Breast epithelium (tissue), 4 donors: ENCODE measurements around the gene NPBWR2. TPM values are rescaled to one million over a fixed set of nuclear protein-coding genes. Genes with fewer than 3 reads are reported as not detected.

ENCODE experiments used
- DNase-seq, 2 donors: peaks; one replicate each; pipeline ENCODE4 v3.0.0-alpha.2; 2019; ENCODE audit warnings: low spot score in 2 of 2
- H3K27ac ChIP-seq, 2 donors: fragments of 200-600 bp; sonication (generic) in 1 of 2; one replicate each; pipeline ENCODE4 v1.5.1; 2016 to 2019; ENCODE audit warnings: mild to moderate bottlenecking in 1 of 2
- H3K27me3 ChIP-seq, 2 donors: fragments of 200-600 bp; sonication (generic) in 1 of 2; one replicate each; pipeline versions ENCODE4 v1.5.1 to v1.6.0; 2017 to 2019; ENCODE audit warnings: control low read depth in 1 of 2, mild to moderate bottlenecking in 1 of 2
- H3K36me3 ChIP-seq: fragments of 200-600 bp; one replicate; pipeline ENCODE4 v1.5.1; 2019
- H3K4me1 ChIP-seq, 2 donors: fragments of 200-600 bp; sonication (generic); one replicate each; pipeline ENCODE4 v1.5.1; 2016 to 2019; ENCODE audit warnings: control low read depth in 1 of 2
- H3K4me3 ChIP-seq, 3 donors: fragments of 200-600 bp; sonication (generic); 1 replicate in 2 of 3; 2 replicates in 1 of 3; pipeline ENCODE4 v1.5.1; 2016 to 2019; ENCODE audit warnings: mild to moderate bottlenecking in 3 of 3, moderate library complexity in 2 of 3
- H3K9me3 ChIP-seq, 2 donors: fragments of 200-600 bp; sonication (generic) in 1 of 2; one replicate each; pipeline ENCODE4 v1.5.1; 2016 to 2019; ENCODE audit warnings: control low read depth in 1 of 2
- POLR2A ChIP-seq: fragments of 450-650 bp; IDR thresholded peaks from one replicate; pipeline ENCODE4 v1.6.1; 2016; ENCODE audit warnings: antibody characterized with exemption, mild to moderate bottlenecking, moderate library complexity
- POLR2AphosphoS5 ChIP-seq, 3 donors: sonication (generic); formaldehyde crosslinking; IDR thresholded peaks; one replicate each; pipeline ENCODE4 v1.6.1; 2017; ENCODE audit warnings: antibody characterized with exemption in 3 of 3
- intact Hi-C: fragments of 100-400 bp; cut with DNase I; formaldehyde crosslinking; loops from one replicate; pipeline ENCODE4 v1.15.1; 2023; ENCODE audit warnings: low total_unique reads
- total RNA-seq, 3 donors: library from RNA; depleted of rRNA; stranded (reverse); fragments of >200 nt; gene quantifications; one replicate each; pipeline ENCODE4 v1.1.0, GENCODE V29; 2016
- TF ChIP-seq, protein P1 (sequence below), 3 donors: fragments of 450-650 bp; IDR thresholded peaks; one replicate each; pipeline ENCODE4 v1.5.1; 2016 to 2017; ENCODE audit warnings: antibody characterized with exemption in 3 of 3, mild to moderate bottlenecking in 3 of 3, moderate library complexity in 3 of 3

Gene NPBWR2
- total RNA-seq, 3 donors from 2014 or later: not detected

DNA sequence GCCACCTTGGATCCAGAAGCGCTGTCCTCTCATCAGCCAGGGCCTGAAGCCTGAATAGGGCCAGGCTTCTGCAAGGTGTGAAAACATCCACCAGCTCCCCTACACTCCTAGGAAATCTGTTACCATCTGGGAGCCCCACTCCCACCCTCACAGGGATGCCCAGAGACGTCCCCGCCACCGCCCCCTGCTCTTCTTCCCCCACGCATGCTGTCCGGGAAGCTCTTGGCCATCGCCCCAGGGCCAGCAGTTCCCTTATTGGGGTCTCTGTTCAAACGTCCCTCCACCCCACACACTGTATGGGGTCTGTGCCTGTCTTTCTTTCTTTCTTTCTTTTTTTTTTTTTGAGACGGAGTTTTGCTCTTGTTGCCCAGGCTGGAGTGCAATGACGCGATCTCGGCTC lies 31.8 kb downstream of the NPBWR2 start:
- intact Hi-C loops: no loop called here
- TF ChIP-seq, protein P1, sequence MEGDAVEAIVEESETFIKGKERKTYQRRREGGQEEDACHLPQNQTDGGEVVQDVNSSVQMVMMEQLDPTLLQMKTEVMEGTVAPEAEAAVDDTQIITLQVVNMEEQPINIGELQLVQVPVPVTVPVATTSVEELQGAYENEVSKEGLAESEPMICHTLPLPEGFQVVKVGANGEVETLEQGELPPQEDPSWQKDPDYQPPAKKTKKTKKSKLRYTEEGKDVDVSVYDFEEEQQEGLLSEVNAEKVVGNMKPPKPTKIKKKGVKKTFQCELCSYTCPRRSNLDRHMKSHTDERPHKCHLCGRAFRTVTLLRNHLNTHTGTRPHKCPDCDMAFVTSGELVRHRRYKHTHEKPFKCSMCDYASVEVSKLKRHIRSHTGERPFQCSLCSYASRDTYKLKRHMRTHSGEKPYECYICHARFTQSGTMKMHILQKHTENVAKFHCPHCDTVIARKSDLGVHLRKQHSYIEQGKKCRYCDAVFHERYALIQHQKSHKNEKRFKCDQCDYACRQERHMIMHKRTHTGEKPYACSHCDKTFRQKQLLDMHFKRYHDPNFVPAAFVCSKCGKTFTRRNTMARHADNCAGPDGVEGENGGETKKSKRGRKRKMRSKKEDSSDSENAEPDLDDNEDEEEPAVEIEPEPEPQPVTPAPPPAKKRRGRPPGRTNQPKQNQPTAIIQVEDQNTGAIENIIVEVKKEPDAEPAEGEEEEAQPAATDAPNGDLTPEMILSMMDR (IDR thresholded peaks at IDR 0.05): no peak
- no peak for TF ChIP-seq POLR2A
- no peak for TF ChIP-seq POLR2AphosphoS5 (IDR thresholded peaks at IDR 0.05)
- Histone ChIP-seq H3K27me3 (no peaks in the 10 kb centered on the region), H3K36me3 (no peaks in the 10 kb centered on the region), H3K4me1 (peaks cover 8 to 9% of the 10 kb centered on the region in 2 donors), H3K9me3 (no peaks in the 10 kb centered on the region), H3K4me3 (no peak overlapping the region), H3K27ac (no peak overlapping the region)
- DNase-seq: no peak

- no peak overlapping the region for H3K4me3 ChIP-seq
- no peak for DNase-seq
- H3K27ac ChIP-seq: no peak overlapping the region
- intact Hi-C loops: no loop called here
- TF ChIP-seq POLR2AphosphoS5 (IDR thresholded peaks at IDR 0.05) (no peak), POLR2A (no peak)
- TF ChIP-seq, protein P1 (IDR thresholded peaks at IDR 0.05): no peak
- peaks cover 8 to 9% of the 10 kb centered on the region in 2 donors for H3K4me1 ChIP-seq
- H3K36me3 ChIP-seq: no peaks in the 10 kb centered on the region
- H3K27me3 ChIP-seq: no peaks in the 10 kb centered on the region
- no peaks in the 10 kb centered on the region for H3K9me3 ChIP-seq
Measured at GRCh38 chr20:64074963-64075362, 32.4 kb downstream of the NPBWR2 start.

GRCh38 chr20:64074184-64074789 lies 33.1 kb downstream of the NPBWR2 start:
- intact Hi-C loops: no loop called here
- H3K4me1 ChIP-seq: peaks cover 8 to 9% of the 10 kb centered on the region in 2 donors
- no peaks in the 10 kb centered on the region for H3K27me3 ChIP-seq
- no peak overlapping the region for H3K4me3 ChIP-seq
- H3K27ac ChIP-seq: no peak overlapping the region
- DNase-seq: no peak
- no peaks in the 10 kb centered on the region for H3K36me3 ChIP-seq
- H3K9me3 ChIP-seq: no peaks in the 10 kb centered on the region
- no peak for TF ChIP-seq POLR2AphosphoS5 (IDR thresholded peaks at IDR 0.05)
- TF ChIP-seq POLR2A: no peak
- TF ChIP-seq, protein P1 (IDR thresholded peaks at IDR 0.05): no peak

GRCh38 chr20:64073476-64074183 lies 33.7 kb downstream of the NPBWR2 start:
- Histone ChIP-seq H3K36me3 (no peaks in the 10 kb centered on the region), H3K27ac (no peak overlapping the region), H3K27me3 (no peaks in the 10 kb centered on the region), H3K4me1 (peaks cover 3 to 4% of the 10 kb centered on the region in 2 donors), H3K9me3 (no peaks in the 10 kb centered on the region), H3K4me3 (no peak overlapping the region)
- TF ChIP-seq POLR2AphosphoS5 (IDR thresholded peaks at IDR 0.05) (no peak), POLR2A (no peak)
- TF ChIP-seq, protein P1 (IDR thresholded peaks at IDR 0.05): no peak
- no peak for DNase-seq
- intact Hi-C loops: no loop called here

DNA sequence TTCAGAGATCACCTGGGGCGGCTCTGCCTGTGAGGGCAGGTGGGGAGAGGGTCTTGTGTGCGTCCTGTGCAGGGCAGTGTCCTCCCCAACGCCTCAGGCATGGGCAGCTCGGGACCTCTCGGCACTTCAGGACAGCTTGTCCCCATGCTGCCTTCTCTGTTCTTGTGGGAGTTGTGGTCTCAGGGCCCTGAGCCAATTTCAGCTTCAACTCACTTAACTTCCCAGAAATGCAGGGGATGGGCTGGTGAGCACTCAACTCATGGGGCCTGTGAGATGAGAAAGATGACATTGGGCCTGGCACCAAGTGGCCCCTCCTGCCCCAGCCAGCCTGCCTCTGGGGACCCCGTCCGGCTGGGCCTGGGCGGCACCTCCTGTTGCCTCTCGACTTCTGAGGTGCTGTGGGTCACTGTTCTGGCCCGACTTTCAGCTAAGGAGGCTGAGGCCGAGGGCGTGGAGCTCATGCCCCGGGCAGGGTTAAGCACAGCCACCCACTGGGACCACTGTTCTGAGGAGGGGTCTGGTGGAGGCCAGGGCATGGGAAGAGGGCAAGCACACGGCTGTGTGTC lies 34.8 kb downstream of the NPBWR2 start:
- Histone ChIP-seq H3K27ac (no peak overlapping the region), H3K4me1 (no peaks in the 10 kb centered on the region), H3K4me3 (no peak overlapping the region), H3K9me3 (no peaks in the 10 kb centered on the region), H3K36me3 (no peaks in the 10 kb centered on the region), H3K27me3 (no peaks in the 10 kb centered on the region)
- intact Hi-C loops: no loop called here
- DNase-seq: no peak
- TF ChIP-seq POLR2A (no peak), POLR2AphosphoS5 (IDR thresholded peaks at IDR 0.05) (no peak)
- TF ChIP-seq, protein P1 (IDR thresholded peaks at IDR 0.05): no peak
